IMR-90 (cell line): Measurements from ENCODE around the gene ADARB2. TPM values are rescaled to one million over a fixed set of nuclear protein-coding genes. Genes with fewer than 3 reads are reported as not detected.

Experiments
- ATAC-seq: fragments of 200-7000 bp; cut with Tn5 transposase; 2 replicates; pipeline ENCODE4 v1.9.1; 2020; ENCODE audit warnings: low read depth, mild to moderate bottlenecking, moderate library complexity
- BruUV-seq: library from RNA; stranded (reverse); fragments of 400-500 nt; replicated peaks from 2 replicates; lab custom pipeline; 2021; lab: Mats Ljungman, UMichigan
- CTCF ChIA-PET: fragments of 300-600 bp; formaldehyde crosslinking; extraction: SDS; loops from one replicate; lab custom pipeline; 2021; ENCODE audit warnings: antibody characterized with exemption; lab: Yijun Ruan, JAX
- POLR2A ChIA-PET: fragments of 300-600 bp; sonication (Branson Sonifier 250); formaldehyde crosslinking; loops from one replicate; lab custom pipeline; 2022; ENCODE audit warnings: antibody characterized with exemption; ENCODE audit not compliant: unreplicated experiment; lab: Charles Lee
- DNase-seq: peaks from one replicate; pipeline ENCODE4 v3.0.0; 2013
- H2AFZ ChIP-seq: replicated peaks from 2 replicates; pipeline ENCODE3; 2013; ENCODE audit warnings: low read length, mild to moderate bottlenecking; ENCODE audit not compliant: poor library complexity
- H2AK5ac ChIP-seq: 2 replicates; pipeline ENCODE4 v1.6.1; 2013; ENCODE audit warnings: low read depth, low read length, inconsistent platforms
- H2AK9ac ChIP-seq: replicated peaks from 2 replicates; pipeline ENCODE3; 2013; ENCODE audit warnings: mild to moderate bottlenecking, low read depth, low read length, moderate library complexity; ENCODE audit not compliant: poor library complexity
- H2BK120ac ChIP-seq: 2 replicates; pipeline ENCODE4 v1.6.1; 2013; ENCODE audit warnings: low read depth, low read length, inconsistent platforms
- H2BK15ac ChIP-seq: 3 replicates; pipeline ENCODE4 v1.6.1; 2013; ENCODE audit warnings: low read depth, low read length, inconsistent platforms
- H2BK20ac ChIP-seq: 2 replicates; pipeline ENCODE4 v1.6.1; 2013; ENCODE audit warnings: low read depth, mild to moderate bottlenecking, inconsistent platforms, low read length, moderate library complexity
- H2BK5ac ChIP-seq: 2 replicates; pipeline ENCODE4 v1.6.1; 2013; ENCODE audit warnings: mild to moderate bottlenecking, low read depth, low read length, inconsistent platforms; ENCODE audit not compliant: poor library complexity, severe bottlenecking
- H3K14ac ChIP-seq: replicated peaks from 2 replicates; pipeline ENCODE4 v1.6.1; 2013; ENCODE audit warnings: low read depth, low read length, inconsistent platforms
- H3K18ac ChIP-seq: 2 replicates; pipeline ENCODE4 v1.6.1; 2013; ENCODE audit warnings: low read depth, low read length, control low read depth
- H3K23ac ChIP-seq: 2 replicates; pipeline ENCODE4 v1.6.1; 2013; ENCODE audit warnings: low read depth, low read length, inconsistent platforms
- H3K27ac ChIP-seq: 2 replicates; pipeline ENCODE4 v1.5.1; 2013; ENCODE audit warnings: mild to moderate bottlenecking, control low read depth, low read length; ENCODE audit not compliant: insufficient read depth
- H3K27me3 ChIP-seq: 2 replicates; pipeline ENCODE4 v1.6.1; 2013; ENCODE audit warnings: low read length; ENCODE audit not compliant: control insufficient read depth, insufficient read depth
- H3K36me3 ChIP-seq: 2 replicates; pipeline ENCODE4 v1.6.1; 2013; ENCODE audit warnings: low read length, mixed read lengths; ENCODE audit not compliant: control insufficient read depth, insufficient read depth
- H3K4ac ChIP-seq: 2 replicates; pipeline ENCODE4 v1.6.1; 2013; ENCODE audit warnings: low read depth, low read length, inconsistent platforms
- H3K4me1 ChIP-seq: 2 replicates; pipeline ENCODE4 v1.6.1; 2013; ENCODE audit warnings: low read length, mixed read lengths; ENCODE audit not compliant: control insufficient read depth, insufficient read depth
- H3K4me2 ChIP-seq: 2 replicates; pipeline ENCODE4 v1.6.1; 2013; ENCODE audit warnings: low read depth, mild to moderate bottlenecking, control low read depth, low read length, moderate library complexity
- H3K4me3 ChIP-seq: 2 replicates; pipeline ENCODE4 v1.5.1; 2013; ENCODE audit warnings: low read depth, mild to moderate bottlenecking, control low read depth, low read length, moderate library complexity; ENCODE audit not compliant: insufficient read depth
- H3K56ac ChIP-seq: 2 replicates; pipeline ENCODE4 v1.6.1; 2013; ENCODE audit warnings: low read length, inconsistent platforms; ENCODE audit not compliant: insufficient read depth; ENCODE audit errors: extremely low read depth
- H3K79me1 ChIP-seq, 2 experiments: 2 replicates each; pipeline ENCODE4 v1.6.1; 2013; ENCODE audit warnings: low read length in 2 of 2, inconsistent platforms in 1 of 2, low read depth in 1 of 2
- H3K9ac ChIP-seq: 2 replicates; pipeline ENCODE4 v1.6.1; 2013; ENCODE audit warnings: low read depth, low read length, control low read depth
- H3K9me1 ChIP-seq: 2 replicates; pipeline ENCODE4 v1.6.1; 2013; ENCODE audit warnings: low read length, inconsistent platforms; ENCODE audit not compliant: insufficient read depth
- H3K9me3 ChIP-seq: 2 replicates; pipeline ENCODE4 v1.6.1; 2013; ENCODE audit warnings: low read length; ENCODE audit not compliant: control insufficient read depth, insufficient read depth
- H4K20me1 ChIP-seq: 2 replicates; pipeline ENCODE4 v1.6.1; 2013; ENCODE audit warnings: low read length, inconsistent platforms; ENCODE audit not compliant: insufficient read depth
- H4K5ac ChIP-seq: 2 replicates; pipeline ENCODE4 v1.6.1; 2013; ENCODE audit warnings: mild to moderate bottlenecking, low read depth, low read length, control low read depth
- H4K8ac ChIP-seq, 2 experiments: 2 replicates each; pipeline ENCODE4 v1.6.1; 2013; ENCODE audit warnings: low read depth in 2 of 2, low read length in 2 of 2, control low read depth in 1 of 2, inconsistent platforms in 1 of 2
- H4K91ac ChIP-seq: 2 replicates; pipeline ENCODE4 v1.6.1; 2013; ENCODE audit warnings: low read depth, low read length, inconsistent platforms; ENCODE audit not compliant: insufficient read depth
- BHLHE40 ChIP-seq: fragments of 150-350 bp; IDR thresholded peaks from 2 replicates; pipeline ENCODE4 v1.6.1; 2016; ENCODE audit warnings: mild to moderate bottlenecking, low read depth, low read length
- CEBPB ChIP-seq: IDR thresholded peaks from 2 replicates; pipeline ENCODE4 v1.6.1; 2012; ENCODE audit warnings: low read depth, low read length, improper control_type of control experiment
- CHD1 ChIP-seq: IDR thresholded peaks from 2 replicates; pipeline ENCODE4 v1.6.1; 2012; ENCODE audit warnings: low read depth, low read length, improper control_type of control experiment
- ELK1 ChIP-seq: fragments of 150-350 bp; IDR thresholded peaks from 2 replicates; pipeline ENCODE4 v1.6.1; 2016; ENCODE audit warnings: low read depth, mild to moderate bottlenecking, low read length, moderate library complexity, borderline replicate concordance
- FOS ChIP-seq: fragments of 150-350 bp; IDR thresholded peaks from 2 replicates; pipeline ENCODE4 v1.6.1; 2016; ENCODE audit warnings: low read depth, low read length
- MAFK ChIP-seq: IDR thresholded peaks from 2 replicates; pipeline ENCODE4 v1.6.1; 2012; ENCODE audit warnings: low read depth, low read length, improper control_type of control experiment
- MAZ ChIP-seq: IDR thresholded peaks from 2 replicates; pipeline ENCODE4 v1.6.1; 2012; ENCODE audit warnings: low read depth, mild to moderate bottlenecking, low read length, improper control_type of control experiment, moderate library complexity, borderline replicate concordance
- NFE2L2 ChIP-seq: fragments of 150-350 bp; IDR thresholded peaks from 2 replicates; pipeline ENCODE4 v1.6.1; 2016; ENCODE audit warnings: low read depth, mild to moderate bottlenecking, low read length
- RAD21 ChIP-seq: IDR thresholded peaks from 2 replicates; pipeline ENCODE4 v1.6.1; 2012; ENCODE audit warnings: low read length, improper control_type of control experiment
- RCOR1 ChIP-seq: IDR thresholded peaks from 2 replicates; pipeline ENCODE4 v1.6.1; 2012; ENCODE audit warnings: mild to moderate bottlenecking, low read length, improper control_type of control experiment; ENCODE audit not compliant: insufficient replicate concordance
- RFX5 ChIP-seq: IDR thresholded peaks from 2 replicates; pipeline ENCODE4 v1.8.0; 2012; ENCODE audit warnings: low read depth, mild to moderate bottlenecking, low read length, moderate library complexity
- SMC3 ChIP-seq: fragments of 150-350 bp; IDR thresholded peaks from 2 replicates; pipeline ENCODE4 v1.6.1; 2016; ENCODE audit warnings: low read depth, mild to moderate bottlenecking, antibody characterized with exemption, low read length, moderate library complexity
- USF2 ChIP-seq: fragments of 150-350 bp; IDR thresholded peaks from 2 replicates; pipeline ENCODE4 v1.6.1; 2017; ENCODE audit warnings: mild to moderate bottlenecking, antibody characterized with exemption, low read length, low read depth
- WGBS, 2 experiments: methylation state at CpG; one replicate each; pipeline versions ENCODE4 v1.1.5 to v1.1.7; 2013; ENCODE audit warnings: missing lambda C conversion rate in 2 of 2; ENCODE audit not compliant: insufficient read length in 1 of 2; ENCODE audit errors: extremely low coverage in 2 of 2; 5-methylcytosine and 5-hydroxymethylcytosine counted together
- dilution Hi-C: fragments of 300-500 bp; cut with HindIII; formaldehyde crosslinking; loops from one replicate; pipeline ENCODE4 v1.14.3; 2018; ENCODE audit warnings: low sequenced_read_pairs; ENCODE audit not compliant: unreplicated experiment
- in situ Hi-C: fragments of 300-500 bp; cut with MboI; formaldehyde crosslinking; loops from 3 replicates; pipeline ENCODE4 v1.14.3; 2019; ENCODE audit warnings: low sequenced_read_pairs, inconsistent platforms, mixed read lengths
- intact Hi-C: fragments of 100-400 bp; cut with micrococcal nuclease; formaldehyde crosslinking; loops from 2 replicates; pipeline ENCODE4 v1.10.0; 2022
- polyA plus RNA-seq, 3 experiments: library from polyadenylated mRNA; depleted of rRNA; stranded (reverse); fragments of >200 nt; gene quantifications; 2 replicates each; pipeline ENCODE4 v1.2.3, GENCODE V29; 2012; ENCODE audit warnings: low replicate concordance in 1 of 3
- total RNA-seq: library from RNA; depleted of rRNA; stranded (reverse); fragments of >200 nt; gene quantifications from 2 replicates; pipeline ENCODE4 v1.2.3, GENCODE V29; 2012

Gene ADARB2
- total and polyA plus RNA-seq, 2 of the 4 experiments (the other 2 are of a cell fraction) = not detected

GRCh38 chr10:1130995-1131790 lies 606.1 kb downstream of the ADARB2 start (continued):
- no peak for TF ChIP-seq MAFK

GRCh38 chr10:1130226-1130625 lies 607.1 kb downstream of the ADARB2 start:
- Histone ChIP-seq H2BK120ac (no peak overlapping the region), H3K27ac (no peak overlapping the region), H3K4me1 (no peaks in the 10 kb centered on the region), H3K4me3 (no peak overlapping the region), H3K9me1 (peaks cover 8% of the 10 kb centered on the region; the same call in 1 of the 2 replicates), H3K18ac (no peak overlapping the region), H4K5ac (no peak overlapping the region), H4K91ac (no peak overlapping the region), H3K23ac (no peak overlapping the region), H3K56ac (no peak overlapping the region), H3K27me3 (no peaks in the 10 kb centered on the region), H3K4ac (no peak overlapping the region), H2BK20ac (no peak overlapping the region), H3K14ac (no peak overlapping the region), H3K9ac (no peak overlapping the region), H3K36me3 (peaks cover 36% of the 10 kb centered on the region), H2AK9ac (no peak overlapping the region), H2AFZ (no peak overlapping the region), H2BK15ac (no peak overlapping the region), H4K20me1 (no peaks in the 10 kb centered on the region), H3K79me1 (0 out of 4 replicates have a peak, but pooled peaks cover 0 to 2% of the 10 kb centered on the region in 2 experiments), H4K8ac (no peak overlapping the region), H2AK5ac (no peak overlapping the region), H3K9me3 (no peaks in the 10 kb centered on the region), H3K4me2 (no peak overlapping the region), H2BK5ac (no peak overlapping the region)
- dilution Hi-C loops (no loop called here), in situ Hi-C loops (no loop called here), intact Hi-C loops (no loop called here)
- DNase-seq = no peak
- 93% methylated on average over 3 of the region's 10 CpGs; no CpG with 5 or more reads in 1 of the 2 experiments for WGBS, 2 experiments
- POLR2A ChIA-PET = no interaction called here
- CTCF ChIA-PET = no interaction called here
- no peak for ATAC-seq
- BruUV-seq = no TSS peak
- TF ChIP-seq CHD1 (no peak), ELK1 (no peak), BHLHE40 (no peak), FOS (no peak), USF2 (no peak), RFX5 (no peak), CEBPB (no peak), RAD21 (no peak), NFE2L2 (no peak), MAZ (no peak), RCOR1 (no peak), SMC3 (no peak)
